ENCODE data around the gene MRGPRG.
"Not testable (repeated sequence)": the region's sequence is repeated elsewhere in the genome, so short reads cannot be mapped to it uniquely, and the experiment has no call there.

MRGPRG gene

GRCh38 chr11:3218483-3219280 lies at the start of gene MRGPRG:
Gene MRGPRG (minus strand): TSS chr11:3218813. CDS start chr11:3218813, 0 bp downstream.
- no peak for DNase-seq (ENCODE audit: extremely low read depth in 1 of 2, low read depth in 1 of 2)

- not testable (repeated sequence) for DNase-seq (ENCODE audit: extremely low read depth in 1 of 2, low read depth in 1 of 2)
These were observed 43.9 kb upstream of the MRGPRG start for GRCh38 chr11:3262548-3262947.

- DNase-seq (ENCODE audit: extremely low read depth in 1 of 2, low read depth in 1 of 2): not testable (repeated sequence)
These were observed 43.2 kb upstream of the MRGPRG start for GRCh38 chr11:3261831-3262230.

GRCh38 chr11:3257509-3257908 lies 38.9 kb upstream of the MRGPRG start:
- not testable (repeated sequence) for DNase-seq (ENCODE audit: extremely low read depth in 1 of 2, low read depth in 1 of 2)

- DNase-seq (ENCODE audit: extremely low read depth in 1 of 2, low read depth in 1 of 2): not testable (repeated sequence)
These were observed 36.6 kb upstream of the MRGPRG start for GRCh38 chr11:3255241-3255640.

- DNase-seq (ENCODE audit: extremely low read depth in 1 of 2, low read depth in 1 of 2): not testable (repeated sequence)
These were observed 36.2 kb upstream of the MRGPRG start for GRCh38 chr11:3254773-3255172.

GRCh38 chr11:3245071-3245470 lies 26.5 kb upstream of the MRGPRG start:
- DNase-seq (ENCODE audit: extremely low read depth in 1 of 2, low read depth in 1 of 2): no peak

GRCh38 chr11:3243880-3244279 lies 25.3 kb upstream of the MRGPRG start:
- DNase-seq (ENCODE audit: extremely low read depth in 1 of 2, low read depth in 1 of 2): no peak

- DNase-seq (ENCODE audit: extremely low read depth in 1 of 2, low read depth in 1 of 2): no peak
These were observed 18.5 kb upstream of the MRGPRG start for GRCh38 chr11:3237119-3237518.

- DNase-seq (ENCODE audit: extremely low read depth in 1 of 2, low read depth in 1 of 2): no peak
These were observed 16.2 kb upstream of the MRGPRG start for GRCh38 chr11:3234846-3235245.

- no peak for DNase-seq (ENCODE audit: extremely low read depth in 1 of 2, low read depth in 1 of 2)
These were observed 14.3 kb upstream of the MRGPRG start for GRCh38 chr11:3232956-3233355.

- no peak for DNase-seq (ENCODE audit: extremely low read depth in 1 of 2, low read depth in 1 of 2)
These were observed 13.5 kb upstream of the MRGPRG start, which contains the start of gene MRGPRE for GRCh38 chr11:3231851-3232744. Gene MRGPRE (minus strand): TSS chr11:3232417. CDS start chr11:3228799, 3,618 bp downstream.

- DNase-seq (ENCODE audit: extremely low read depth in 1 of 2, low read depth in 1 of 2): no peak
These were observed 12.9 kb upstream of the MRGPRG start for GRCh38 chr11:3231550-3231850.

GRCh38 chr11:3230636-3231549 lies 12.3 kb upstream of the MRGPRG start:
- DNase-seq (ENCODE audit: extremely low read depth in 1 of 2, low read depth in 1 of 2): no peak

- no peak for DNase-seq (ENCODE audit: extremely low read depth in 1 of 2, low read depth in 1 of 2)
These were observed 11.3 kb upstream of the MRGPRG start for GRCh38 chr11:3229673-3230630.

- no peak for DNase-seq (ENCODE audit: extremely low read depth in 1 of 2, low read depth in 1 of 2)
These were observed 9.8 kb upstream of the MRGPRG start for GRCh38 chr11:3228445-3228829.

- DNase-seq (ENCODE audit: extremely low read depth in 1 of 2, low read depth in 1 of 2): no peak
These were observed 9.2 kb upstream of the MRGPRG start for GRCh38 chr11:3227568-3228444.

- no peak for DNase-seq (ENCODE audit: extremely low read depth in 1 of 2, low read depth in 1 of 2)
These were observed 8.4 kb upstream of the MRGPRG start for GRCh38 chr11:3226846-3227567.
